HAP-1 (cell line): ENCODE data around the gene TCERG1L.
"Not testable (repeated sequence)": the region's sequence is repeated elsewhere in the genome, so short reads cannot be mapped to it uniquely, and the experiment has no call there.

Source experiments
- DNase-seq, 2 experiments: peaks; one replicate each; pipeline ENCODE4 v3.0.0-alpha.2; 2016 to 2020; ENCODE audit warnings: low spot score in 2 of 2
- H3K27me3 ChIP-seq: fragments of 250-450 bp; sonication (Bioruptor Pico); 2 replicates; pipeline ENCODE4 v1.5.1; 2020; ENCODE audit warnings: low read depth, mild to moderate bottlenecking, moderate library complexity
- H3K36me3 ChIP-seq: fragments of 250-450 bp; sonication (Bioruptor Pico); replicated peaks from 2 replicates; pipeline ENCODE4 v1.5.1; 2020; ENCODE audit warnings: mild to moderate bottlenecking
- H3K4me1 ChIP-seq: fragments of 250-450 bp; sonication (Bioruptor Pico); 2 replicates; pipeline ENCODE4 v1.5.1; 2020; ENCODE audit warnings: mild to moderate bottlenecking
- H3K4me3 ChIP-seq: fragments of 250-450 bp; sonication (Bioruptor Pico); 2 replicates; pipeline ENCODE4 v1.5.1; 2020; ENCODE audit warnings: mild to moderate bottlenecking, moderate library complexity
- H3K9me3 ChIP-seq: fragments of 250-450 bp; sonication (Bioruptor Pico); 2 replicates; pipeline ENCODE4 v1.5.1; 2020; ENCODE audit warnings: mild to moderate bottlenecking, moderate library complexity
- in situ Hi-C: fragments of 300-500 bp; cut with MboI; formaldehyde crosslinking; loops from 3 replicates; pipeline ENCODE4 v1.14.3; 2020; ENCODE audit warnings: low sequenced_read_pairs, inconsistent platforms, mixed read lengths

Gene TCERG1L

DNA sequence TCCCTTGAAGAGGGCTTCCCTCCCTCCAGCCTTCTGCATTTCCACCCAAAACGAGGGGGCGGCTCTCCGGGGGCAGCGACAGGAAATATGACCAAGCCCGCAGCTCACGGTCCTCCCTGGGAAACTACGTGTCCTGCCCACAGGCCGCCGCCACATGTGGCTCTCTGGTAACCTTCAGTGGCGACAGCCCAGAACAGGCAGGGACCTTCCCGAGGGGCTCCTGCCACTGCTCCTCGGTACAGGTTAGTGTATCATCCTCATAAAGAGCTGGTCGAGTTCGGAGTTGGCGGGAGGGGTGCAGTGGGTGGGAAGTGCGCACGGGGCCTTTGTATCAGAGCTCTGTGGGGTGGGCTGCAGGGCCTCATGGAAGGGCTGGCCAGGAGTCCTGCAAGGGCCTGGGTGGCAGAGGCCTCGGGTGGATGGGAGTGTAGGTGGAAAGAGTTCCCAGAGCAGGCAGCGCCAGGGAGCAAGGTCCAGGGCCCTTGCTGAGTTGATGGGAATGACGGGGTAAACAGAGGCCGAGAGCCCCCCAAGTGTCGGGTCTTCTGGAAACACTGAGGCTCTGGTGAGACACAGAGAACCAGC is 66.0 kb downstream of the TCERG1L start:
- H3K9me3 ChIP-seq, result no peaks in the 10 kb centered on the region
- no peak overlapping the region for H3K4me3 ChIP-seq
- no peaks in the 10 kb centered on the region for H3K4me1 ChIP-seq
- no peak for DNase-seq
- in situ Hi-C loops, result no loop called here
- no peaks in the 10 kb centered on the region for H3K27me3 ChIP-seq
- H3K36me3 ChIP-seq, result no peaks in the 10 kb centered on the region

DNA sequence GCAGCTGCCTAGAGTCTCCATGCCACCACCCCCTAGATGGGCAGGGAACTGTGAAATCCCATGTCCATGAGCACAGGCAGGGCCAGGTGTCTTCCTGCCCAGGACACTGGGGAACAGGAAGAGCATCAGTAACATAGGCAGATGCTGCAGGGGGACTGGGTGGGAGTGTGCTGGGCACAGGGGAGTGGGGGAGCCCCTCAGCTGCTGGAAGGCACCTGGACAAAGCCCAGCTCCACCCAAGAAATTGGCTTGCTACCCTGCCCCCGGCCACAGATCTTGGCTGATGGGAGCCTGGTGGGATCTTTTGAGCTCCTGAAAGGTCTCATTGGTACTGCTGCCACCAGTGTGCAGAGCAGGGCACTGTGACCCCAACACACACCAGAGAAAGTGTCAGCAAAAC is 66.7 kb downstream of the TCERG1L start:
- Histone ChIP-seq H3K36me3 (no peaks in the 10 kb centered on the region), H3K9me3 (no peaks in the 10 kb centered on the region), H3K27me3 (no peaks in the 10 kb centered on the region), H3K4me1 (no peaks in the 10 kb centered on the region), H3K4me3 (no peak overlapping the region)
- in situ Hi-C loops, result no loop called here
- no peak for DNase-seq

DNA sequence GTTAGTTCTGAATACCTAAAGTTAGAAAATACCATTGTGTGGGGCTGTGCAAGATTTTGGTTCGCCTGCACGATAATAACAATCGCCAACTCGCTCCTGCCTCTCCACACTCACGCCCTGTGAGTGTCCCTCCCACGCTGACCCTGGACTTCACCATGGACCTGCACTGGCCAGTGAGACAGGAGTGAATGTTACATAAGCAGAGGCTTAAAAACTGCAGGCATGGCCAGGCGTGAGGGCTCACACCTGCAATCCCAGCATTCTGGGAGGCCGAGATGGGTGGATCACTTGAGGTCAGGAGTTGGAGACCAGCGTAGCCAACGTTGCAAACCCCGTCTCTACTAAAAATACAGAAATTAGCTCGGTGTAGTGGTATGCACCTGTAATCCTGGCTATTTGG is 68.4 kb downstream of the TCERG1L start:
- Histone ChIP-seq H3K9me3 (no peaks in the 10 kb centered on the region), H3K4me3 (no peak overlapping the region), H3K4me1 (no peaks in the 10 kb centered on the region), H3K36me3 (no peaks in the 10 kb centered on the region), H3K27me3 (no peaks in the 10 kb centered on the region)
- no peak for DNase-seq
- in situ Hi-C loops, result no loop called here

DNA sequence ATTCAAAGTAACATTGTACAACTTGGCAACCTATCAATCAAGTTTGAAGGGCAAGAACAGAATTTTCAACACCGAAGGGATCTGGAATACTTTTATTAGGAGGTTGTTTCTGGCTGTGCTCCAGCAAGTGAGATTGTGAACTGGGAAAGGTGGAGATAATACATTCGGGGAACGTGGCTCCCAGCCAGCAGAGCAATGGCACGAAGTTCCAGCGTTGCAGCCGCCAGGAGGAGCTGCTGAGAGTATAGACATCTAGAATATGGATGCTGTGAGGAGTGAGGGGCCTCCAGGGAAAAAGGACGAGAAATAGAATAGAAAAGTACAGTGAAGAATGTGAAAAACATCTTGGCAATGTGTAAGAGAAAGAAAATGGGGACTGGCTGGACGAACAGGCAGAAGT is 69.5 kb downstream of the TCERG1L start:
- Histone ChIP-seq H3K36me3 (no peaks in the 10 kb centered on the region), H3K27me3 (no peaks in the 10 kb centered on the region), H3K4me3 (no peak overlapping the region), H3K9me3 (no peaks in the 10 kb centered on the region), H3K4me1 (no peaks in the 10 kb centered on the region)
- in situ Hi-C loops, result no loop called here
- peak in 1 of 2 experiments; percentile 11 for DNase-seq

DNA sequence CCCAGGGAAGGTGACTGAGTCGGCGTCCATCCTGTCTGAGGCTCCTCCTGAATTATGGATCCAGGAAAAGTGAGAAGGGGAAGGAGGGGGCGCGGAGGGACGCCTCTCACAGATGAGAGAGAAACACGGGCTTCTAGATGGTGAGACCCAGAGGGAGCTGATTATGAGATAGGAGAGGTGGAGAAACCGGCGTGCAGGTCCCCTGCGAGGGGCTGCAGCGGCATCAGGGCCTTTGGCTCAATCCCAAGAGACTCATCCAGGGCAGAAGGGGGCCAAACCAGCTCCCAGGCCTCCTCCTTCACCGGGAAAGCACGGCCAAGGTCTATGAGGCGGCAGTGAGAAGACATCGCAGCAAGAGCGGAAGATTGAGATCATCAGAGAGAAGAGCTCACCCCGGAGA is 70.8 kb downstream of the TCERG1L start:
- DNase-seq, result no peak
- no peaks in the 10 kb centered on the region for H3K36me3 ChIP-seq
- H3K9me3 ChIP-seq, result no peaks in the 10 kb centered on the region
- in situ Hi-C loops, result no loop called here
- no peak overlapping the region for H3K4me3 ChIP-seq
- H3K4me1 ChIP-seq, result no peaks in the 10 kb centered on the region
- no peaks in the 10 kb centered on the region for H3K27me3 ChIP-seq

DNA sequence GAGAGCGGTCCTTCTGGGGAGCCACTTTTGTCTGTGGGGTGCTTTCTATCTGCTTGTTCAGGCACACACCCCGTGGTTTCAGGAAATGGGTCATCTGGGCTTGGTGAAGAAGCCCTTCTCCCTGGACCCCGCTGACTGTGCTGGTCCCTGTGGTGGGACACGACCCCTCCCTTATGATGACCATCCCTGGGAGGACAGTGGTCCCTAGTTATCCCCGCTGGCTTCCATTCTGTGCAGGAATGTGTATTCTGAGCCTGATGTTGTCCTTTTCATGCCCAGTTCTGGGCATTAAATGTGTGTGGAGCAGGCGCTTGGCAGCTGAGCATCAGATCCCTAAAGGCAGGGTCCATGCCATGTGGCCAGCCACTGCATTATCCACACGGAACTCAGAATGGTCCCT is 71.6 kb downstream of the TCERG1L start:
- Histone ChIP-seq H3K27me3 (no peaks in the 10 kb centered on the region), H3K9me3 (no peaks in the 10 kb centered on the region), H3K4me1 (no peaks in the 10 kb centered on the region), H3K4me3 (no peak overlapping the region), H3K36me3 (no peaks in the 10 kb centered on the region)
- no peak for DNase-seq
- in situ Hi-C loops, result no loop called here

DNA sequence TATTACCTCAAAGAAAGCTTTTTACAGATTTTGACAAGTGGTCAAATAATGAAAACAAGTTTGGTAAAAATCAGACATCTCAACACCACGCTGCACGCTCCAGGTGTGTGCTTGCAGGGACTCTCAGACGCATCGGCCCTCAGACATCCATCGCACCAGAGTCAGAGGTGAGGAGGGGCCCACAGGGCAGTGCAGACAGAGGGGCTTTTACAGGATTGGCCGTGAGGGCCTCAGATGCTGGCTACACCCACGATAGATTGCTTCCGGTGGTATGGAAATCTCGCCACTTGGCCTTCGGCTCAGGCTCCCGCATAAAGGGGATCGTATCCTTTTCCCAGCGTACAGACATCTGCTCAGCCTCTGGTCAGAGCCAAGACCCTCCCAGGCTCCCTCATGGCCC is 72.1 kb downstream of the TCERG1L start:
- no peaks in the 10 kb centered on the region for H3K27me3 ChIP-seq
- DNase-seq, result no peak
- H3K4me3 ChIP-seq, result no peak overlapping the region
- no peaks in the 10 kb centered on the region for H3K4me1 ChIP-seq
- H3K36me3 ChIP-seq, result no peaks in the 10 kb centered on the region
- no peaks in the 10 kb centered on the region for H3K9me3 ChIP-seq
- in situ Hi-C loops, result no loop called here

DNA sequence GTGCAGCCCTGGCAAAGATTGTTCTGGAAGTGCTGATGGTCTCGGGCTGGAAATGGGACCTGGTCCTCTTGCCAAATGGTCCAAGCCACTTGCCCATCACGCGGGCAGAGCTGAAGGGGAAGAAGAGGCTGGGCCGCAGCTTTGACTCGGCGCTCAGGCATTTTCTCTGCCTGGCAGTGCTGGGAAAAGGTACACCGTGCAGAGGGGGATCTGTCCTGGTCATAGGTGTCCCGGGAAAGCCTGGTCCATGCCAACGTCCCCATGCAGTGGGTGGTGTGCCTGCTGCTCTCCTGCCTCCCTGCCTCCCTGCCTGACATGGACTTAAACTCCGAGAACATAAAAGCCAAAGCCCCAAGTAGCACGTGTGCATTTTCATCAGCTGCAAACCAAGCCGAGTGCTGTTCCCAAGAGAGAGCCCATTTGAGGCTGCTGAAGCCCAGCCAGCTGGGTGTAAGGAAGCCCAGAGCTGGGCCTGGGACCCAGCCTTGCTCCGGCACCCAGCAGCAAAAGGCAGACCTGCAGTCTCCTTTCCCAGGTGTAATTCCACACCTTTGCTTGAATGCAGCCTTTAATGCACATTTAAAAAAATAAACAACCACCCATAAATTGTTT is 72.7 kb downstream of the TCERG1L start:
- DNase-seq, result no peak
- Histone ChIP-seq H3K36me3 (no peaks in the 10 kb centered on the region), H3K27me3 (no peaks in the 10 kb centered on the region), H3K4me1 (no peaks in the 10 kb centered on the region), H3K4me3 (no peak overlapping the region), H3K9me3 (no peaks in the 10 kb centered on the region)
- in situ Hi-C loops, result no loop called here

DNA sequence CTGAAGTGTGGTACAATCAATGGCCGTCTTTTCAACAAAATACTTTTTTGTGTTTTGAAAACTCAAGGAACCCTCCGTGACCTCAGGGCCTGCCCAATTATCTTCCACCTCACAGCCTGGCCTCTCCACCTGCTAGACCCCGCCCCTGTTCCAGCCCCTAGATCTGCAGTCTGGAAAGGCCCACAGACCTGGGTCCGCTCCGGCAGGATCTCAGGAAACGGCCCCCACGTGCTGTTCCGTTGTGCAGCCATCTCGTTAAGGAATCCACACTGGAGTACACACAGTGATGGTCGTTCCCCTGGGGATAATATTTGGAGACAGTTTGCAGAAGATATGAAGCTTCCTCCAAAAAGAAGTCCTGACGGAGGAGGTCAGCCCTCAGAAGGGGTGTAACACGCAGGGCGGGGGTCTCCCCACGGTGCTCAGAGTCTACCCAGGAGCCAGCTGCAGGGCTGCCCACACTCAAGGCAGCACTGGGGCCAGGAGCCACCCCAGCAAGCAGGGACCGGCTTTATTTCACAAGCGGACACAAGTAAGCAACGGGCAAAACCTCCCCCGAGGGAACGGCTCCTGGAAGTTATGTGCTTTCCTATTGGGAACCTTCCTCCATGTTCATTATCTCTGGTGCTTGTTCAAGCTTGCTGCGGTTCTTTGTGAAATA is 73.4 kb downstream of the TCERG1L start:
- DNase-seq, result no peak
- Histone ChIP-seq H3K4me3 (no peak overlapping the region), H3K4me1 (no peaks in the 10 kb centered on the region), H3K36me3 (no peaks in the 10 kb centered on the region), H3K9me3 (no peaks in the 10 kb centered on the region), H3K27me3 (no peaks in the 10 kb centered on the region)
- in situ Hi-C loops, result no loop called here

DNA sequence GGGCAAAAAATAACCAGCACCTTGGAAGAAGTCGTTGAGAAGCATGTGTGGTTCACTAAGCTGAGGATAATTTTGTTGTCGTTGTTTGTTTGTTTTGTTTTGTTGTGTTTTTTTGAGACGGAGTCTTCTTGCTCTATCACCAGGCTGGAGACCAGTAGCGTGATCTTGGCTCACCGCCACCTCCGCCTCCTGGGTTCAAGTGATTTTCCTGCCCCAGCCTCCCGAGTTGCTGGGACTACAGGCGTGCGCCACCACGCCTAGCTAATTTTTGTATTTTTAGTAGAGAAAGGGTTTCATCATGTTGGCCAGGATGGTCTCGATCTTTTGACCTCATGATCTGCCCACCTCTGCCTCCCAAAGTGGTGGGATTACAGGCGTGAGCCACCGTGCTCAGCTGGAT is 76.9 kb downstream of the TCERG1L start:
- H3K4me1 ChIP-seq, H3K4me3 ChIP-seq, H3K9me3 ChIP-seq, in situ Hi-C loops, DNase-seq, H3K27me3 ChIP-seq, H3K36me3 ChIP-seq: not testable (repeated sequence)

DNA sequence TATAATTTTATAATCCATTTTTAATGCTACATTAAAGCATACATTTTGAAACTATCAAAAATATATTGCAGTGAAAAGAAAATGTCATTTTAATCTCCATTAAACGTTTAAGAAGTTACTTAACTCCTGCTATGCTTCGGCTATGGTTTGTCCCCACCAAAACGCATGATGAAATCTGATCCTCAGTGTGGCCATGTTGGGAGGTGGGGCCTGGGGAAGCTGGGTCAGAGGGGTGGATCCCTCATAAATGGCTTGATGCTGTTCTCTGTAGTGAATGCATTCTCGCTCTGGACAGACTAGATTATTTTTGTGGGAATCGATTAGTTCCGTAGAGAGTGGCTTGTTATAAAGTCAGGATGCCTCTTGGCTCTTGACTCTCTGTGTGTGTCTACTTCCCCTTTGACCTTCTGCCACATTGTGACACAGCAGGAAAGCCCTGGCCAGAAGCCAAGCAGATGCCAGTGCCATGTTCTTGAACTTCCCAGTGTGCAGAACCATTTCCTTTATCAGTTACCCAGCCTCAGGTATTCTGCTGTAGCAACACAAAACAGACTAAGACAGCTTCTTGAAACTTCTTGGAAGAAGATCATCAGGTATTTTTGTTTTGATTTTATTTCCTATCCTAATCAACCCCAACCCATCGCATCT is 77.8 kb downstream of the TCERG1L start:
- no peaks in the 10 kb centered on the region for H3K36me3 ChIP-seq
- no peak overlapping the region for H3K4me3 ChIP-seq
- no peaks in the 10 kb centered on the region; the same call in 1 of the 2 replicates for H3K9me3 ChIP-seq
- no peaks in the 10 kb centered on the region for H3K27me3 ChIP-seq
- in situ Hi-C loops, result no loop called here
- no peak for DNase-seq
- no peaks in the 10 kb centered on the region for H3K4me1 ChIP-seq

DNA sequence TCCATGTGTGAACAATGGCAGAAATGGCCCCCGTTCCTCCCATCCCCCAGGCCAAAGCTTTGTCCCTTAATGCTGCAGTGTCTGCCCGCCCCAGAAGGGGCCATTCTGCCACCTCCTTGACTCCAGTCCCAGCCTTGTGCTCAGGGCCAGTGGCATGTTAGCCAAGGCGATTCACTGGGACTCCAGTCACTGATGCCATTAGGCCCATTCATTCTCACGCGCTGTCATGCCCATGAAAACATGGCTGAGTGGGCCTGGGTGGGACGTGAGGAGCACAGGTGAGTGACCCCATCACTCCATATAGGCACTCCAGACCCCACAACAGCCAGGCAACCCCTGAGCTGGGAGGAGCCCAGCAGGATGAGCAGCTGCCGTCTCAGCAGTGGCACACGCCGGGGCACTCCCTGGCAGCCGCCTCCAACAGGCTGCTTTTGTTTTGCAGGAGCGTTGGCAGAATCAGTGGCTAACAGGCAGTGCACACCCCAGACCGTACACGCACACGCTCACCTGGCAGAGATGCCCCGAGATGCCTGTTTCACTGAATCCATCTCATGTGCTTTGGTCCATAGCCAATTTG is 79.5 kb downstream of the TCERG1L start:
- DNase-seq, result no peak
- H3K27me3 ChIP-seq, result no peaks in the 10 kb centered on the region
- no peaks in the 10 kb centered on the region; the same call in 1 of the 2 replicates for H3K9me3 ChIP-seq
- H3K36me3 ChIP-seq, result no peaks in the 10 kb centered on the region
- no peaks in the 10 kb centered on the region for H3K4me1 ChIP-seq
- in situ Hi-C loops, result no loop called here
- H3K4me3 ChIP-seq, result no peak overlapping the region

DNA sequence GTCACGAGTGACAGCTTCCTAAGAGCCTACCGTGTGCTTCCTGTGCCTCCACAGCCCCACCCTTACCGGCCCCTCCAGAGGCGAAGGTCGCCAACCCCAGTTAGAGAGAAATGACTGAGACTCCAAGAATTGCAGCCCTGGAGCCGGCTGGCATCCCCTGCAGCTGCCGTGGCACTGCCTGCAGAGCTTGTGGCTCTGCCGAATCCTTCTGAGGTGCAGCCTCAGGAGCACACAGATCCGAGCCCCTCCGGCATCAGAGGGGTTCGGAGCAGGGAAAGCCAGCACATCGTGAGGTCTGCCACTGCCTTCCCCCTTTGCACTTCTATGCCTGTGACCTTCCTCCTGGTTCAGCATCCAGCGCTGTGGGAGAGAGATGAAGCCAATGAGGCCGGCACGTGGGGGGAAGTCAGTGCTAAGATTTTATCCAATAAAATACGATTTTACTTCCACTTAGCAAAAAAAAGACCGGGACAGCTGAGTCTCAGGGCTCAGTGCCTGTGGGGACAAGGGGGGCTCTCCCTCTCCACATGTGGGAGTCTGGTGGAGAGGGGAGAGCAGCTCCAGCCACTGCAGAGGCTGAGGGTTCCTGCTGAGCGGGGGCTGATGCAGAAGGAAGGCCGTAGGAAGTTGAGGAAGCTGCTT is 80.1 kb downstream of the TCERG1L start:
- H3K4me3 ChIP-seq, result no peak overlapping the region
- no peaks in the 10 kb centered on the region for H3K36me3 ChIP-seq
- DNase-seq, result no peak
- H3K27me3 ChIP-seq, result no peaks in the 10 kb centered on the region
- H3K4me1 ChIP-seq, result no peaks in the 10 kb centered on the region
- in situ Hi-C loops, result no loop called here
- H3K9me3 ChIP-seq, result no peaks in the 10 kb centered on the region; the same call in 1 of the 2 replicates
